Spleen (tissue), 11 donors: ENCODE data around the gene PEX12. TPM values are rescaled to one million over a fixed set of nuclear protein-coding genes. Genes with fewer than 3 reads are reported as not detected.

Experiments
- DNase-seq: peaks from one replicate; pipeline ENCODE4 v3.0.0-alpha.2; 2020
- H3K27ac ChIP-seq, 8 donors: fragments of 200-600 bp; sonication (generic) in 7 of 8; 1 replicate in 4 of 8; 2 replicates in 4 of 8; pipeline versions ENCODE4 v1.5.0 to v1.8.0; 2016 to 2021; ENCODE audit warnings: inconsistent platforms in 4 of 8, mild to moderate bottlenecking in 4 of 8, moderate library complexity in 1 of 8
- H3K27me3 ChIP-seq, 7 donors: fragments of 200-600 bp; sonication (generic) in 6 of 7; replicated peaks in 1 of 7; 1 replicate in 4 of 7; 2 replicates in 3 of 7; pipeline versions ENCODE4 v1.5.0 to v1.8.0; 2016 to 2021; ENCODE audit warnings: inconsistent platforms in 3 of 7, mild to moderate bottlenecking in 1 of 7
- H3K36me3 ChIP-seq, 6 donors: fragments of 200-600 bp; sonication (generic) in 5 of 6; 1 replicate in 4 of 6; 2 replicates in 2 of 6; pipeline versions ENCODE4 v1.5.0 to v1.8.0; 2016 to 2021; ENCODE audit warnings: inconsistent platforms in 2 of 6
- H3K4me1 ChIP-seq, 6 donors: fragments of 200-600 bp; sonication (generic) in 5 of 6; 1 replicate in 3 of 6; 2 replicates in 3 of 6; pipeline versions ENCODE4 v1.5.0 to v1.8.0; 2016 to 2021; ENCODE audit warnings: inconsistent platforms in 3 of 6
- H3K4me3 ChIP-seq, 8 donors: fragments of 200-600 bp; sonication (generic) in 7 of 8; 1 replicate in 4 of 8; 2 replicates in 4 of 8; pipeline versions ENCODE4 v1.5.0 to v1.8.0; 2016 to 2021; ENCODE audit warnings: inconsistent platforms in 4 of 8, mild to moderate bottlenecking in 4 of 8, moderate library complexity in 2 of 8
- H3K9me3 ChIP-seq, 8 donors: fragments of 200-600 bp; sonication (generic) in 7 of 8; 1 replicate in 4 of 8; 2 replicates in 4 of 8; pipeline versions ENCODE4 v1.5.0 to v1.8.0; 2016 to 2021; ENCODE audit warnings: inconsistent platforms in 4 of 8
- POLR2A ChIP-seq, 3 donors: fragments of 450-650 bp; IDR thresholded peaks; one replicate each; pipeline ENCODE4 v1.5.1; 2017; ENCODE audit warnings: antibody characterized with exemption in 3 of 3, mild to moderate bottlenecking in 1 of 3
- POLR2AphosphoS5 ChIP-seq, 3 donors: sonication (generic); formaldehyde crosslinking; IDR thresholded peaks; one replicate each; pipeline ENCODE4 v1.5.1; 2017; ENCODE audit warnings: antibody characterized with exemption in 3 of 3
- WGBS, 5 donors: extraction: QIAGEN DNeasy Blood & Tissue Kit in 3 of 5; methylation state at CpG; one replicate each; pipeline versions ENCODE4 v1.1.5 to v1.1.7; 2013 to 2018; 5-methylcytosine and 5-hydroxymethylcytosine counted together
- intact Hi-C: fragments of 100-400 bp; cut with DNase I; formaldehyde crosslinking; loops from one replicate; pipeline ENCODE4 v1.15.0; 2023; ENCODE audit warnings: low total_unique reads
- polyA plus RNA-seq, 3 donors: library from polyadenylated mRNA; stranded (reverse); fragments of 200-250 nt; gene quantifications; one replicate each; pipeline ENCODE4 v1.2.1, GENCODE V29; 2013
- total RNA-seq, 7 donors: library from RNA; depleted of rRNA in 3 of 7; stranded (reverse); fragments of >200 nt in 3 of 7; fragmentation: NEBNext Ultra II Directional in 4 of 7; extraction: Animal tissue kit (Norgen Biotek cat#: 25700) in 4 of 7; gene quantifications; one replicate each; pipeline versions ENCODE4 v1.1.0 to v1.2.1, GENCODE V29; 2016 to 2021
- TF ChIP-seq, protein P1 (sequence below), 11 experiments: fragments of 200-600 bp in 7 of 11; fragments of 450-650 bp in 4 of 11; sonication (generic) in 4 of 11; IDR thresholded peaks in 8 of 11; conservative IDR thresholded peaks in 3 of 11; 1 replicate in 7 of 11; 2 replicates in 4 of 11; pipeline versions ENCODE4 v1.4.0 to v1.8.0; 2016 to 2021; ENCODE audit warnings: antibody characterized with exemption in 11 of 11, inconsistent platforms in 4 of 11, mild to moderate bottlenecking in 1 of 11
- donor health status: healthy with polysubstance abuse.
- donor health status: DM: no; HTN: no; CAD: no; lungs with moderate emphysema.
- donor health status: DM: no; HTN: no; CAD: no.
- donor health status: Bipolar disorder and iron deficiency.
- donor health status: healthy.
- donor health status: DM: no; HTN: no; CAD: no.
- donor health status: DM: yes; HTN: yes; CAD: no.

The PEX12 gene
- total and polyA plus RNA-seq, 10 donors: 2.7 to 7.8 (median 4.0) TPM

DNA sequence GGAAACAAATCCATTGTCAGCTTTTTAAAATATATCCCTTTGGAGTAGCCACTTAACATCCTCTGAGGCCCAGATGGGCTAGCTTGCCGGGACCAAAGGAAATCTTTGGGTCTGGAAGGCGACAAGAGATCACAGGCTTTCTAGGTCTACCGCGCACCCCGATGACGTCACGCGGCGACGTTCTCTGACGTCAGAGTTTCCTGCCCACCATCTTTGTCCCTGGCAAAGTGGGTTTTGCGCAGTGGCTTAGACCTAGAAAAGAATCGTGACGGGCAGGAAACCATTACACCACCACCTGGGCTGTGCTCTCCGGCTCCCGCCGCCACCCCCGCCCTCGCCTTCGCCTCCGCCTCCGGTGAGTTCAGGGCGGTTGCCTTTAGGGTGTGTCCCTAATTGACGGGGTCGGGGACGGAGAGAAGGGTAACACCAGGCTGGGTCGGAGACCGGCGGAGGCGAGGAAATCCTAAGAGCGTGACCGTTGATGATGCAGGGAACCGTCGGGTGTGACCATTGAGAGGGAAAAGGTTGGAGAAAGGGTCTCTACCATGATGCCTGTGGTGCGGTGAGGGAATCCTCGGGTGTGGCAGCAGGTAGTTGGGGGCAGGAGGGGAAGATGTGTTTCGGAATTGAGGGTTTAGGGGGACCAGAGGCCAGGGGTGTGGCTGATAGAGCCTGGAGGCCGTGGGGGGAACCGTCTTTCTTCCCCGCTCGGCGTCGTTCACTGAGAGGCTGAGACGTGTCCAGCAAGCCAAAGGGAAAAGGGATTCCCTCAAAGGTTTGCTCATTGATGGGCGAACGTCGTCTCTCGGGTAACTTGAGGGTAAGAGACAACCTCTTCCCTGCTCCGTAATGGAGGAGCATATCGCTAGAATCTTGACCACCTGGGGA lies 8.9 kb upstream of the PEX12 start, which contains the start of gene AP2B1:
AP2B1 (plus strand) TSS at position 249 of the 888 bp plus-strand sequence. CDS start 6,709 bp downstream, outside the sequence.
- TF ChIP-seq POLR2A (IDR thresholded peaks at IDR 0.05): peak; percentile 49 to 92 (median 60)
- TF ChIP-seq, protein P1, sequence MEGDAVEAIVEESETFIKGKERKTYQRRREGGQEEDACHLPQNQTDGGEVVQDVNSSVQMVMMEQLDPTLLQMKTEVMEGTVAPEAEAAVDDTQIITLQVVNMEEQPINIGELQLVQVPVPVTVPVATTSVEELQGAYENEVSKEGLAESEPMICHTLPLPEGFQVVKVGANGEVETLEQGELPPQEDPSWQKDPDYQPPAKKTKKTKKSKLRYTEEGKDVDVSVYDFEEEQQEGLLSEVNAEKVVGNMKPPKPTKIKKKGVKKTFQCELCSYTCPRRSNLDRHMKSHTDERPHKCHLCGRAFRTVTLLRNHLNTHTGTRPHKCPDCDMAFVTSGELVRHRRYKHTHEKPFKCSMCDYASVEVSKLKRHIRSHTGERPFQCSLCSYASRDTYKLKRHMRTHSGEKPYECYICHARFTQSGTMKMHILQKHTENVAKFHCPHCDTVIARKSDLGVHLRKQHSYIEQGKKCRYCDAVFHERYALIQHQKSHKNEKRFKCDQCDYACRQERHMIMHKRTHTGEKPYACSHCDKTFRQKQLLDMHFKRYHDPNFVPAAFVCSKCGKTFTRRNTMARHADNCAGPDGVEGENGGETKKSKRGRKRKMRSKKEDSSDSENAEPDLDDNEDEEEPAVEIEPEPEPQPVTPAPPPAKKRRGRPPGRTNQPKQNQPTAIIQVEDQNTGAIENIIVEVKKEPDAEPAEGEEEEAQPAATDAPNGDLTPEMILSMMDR (IDR thresholded peaks at IDR 0.05 in 8 of 11, conservative IDR thresholded peaks at IDR 0.05 in 3 of 11): peak in 3 of 11 experiments; percentile 16 to 35 (median 19)
- TF ChIP-seq POLR2AphosphoS5 (IDR thresholded peaks at IDR 0.05): peak; percentile 94 to 97 (median 95)
- no peaks in the 10 kb centered on the region for H3K27me3 ChIP-seq
- no peaks in the 10 kb centered on the region for H3K9me3 ChIP-seq
- peak; percentile 97 for DNase-seq
- peak within 1 kb of the TSS; percentile 90 to 97 (median 96) for H3K27ac ChIP-seq
- H3K36me3 ChIP-seq: peaks cover 0 to 5% (median 0%) of the 10 kb centered on the region in 6 donors
- intact Hi-C loops: no loop called here
- 0 to 1% (median 1%) methylated on average over 36 to 50 of the region's 50 CpGs for WGBS, 5 donors
- peak within 1 kb of the TSS; percentile 53 to 81 (median 65) for H3K4me3 ChIP-seq
- peaks cover 14 to 56% (median 35%) of the 10 kb centered on the region in 6 donors for H3K4me1 ChIP-seq

DNA sequence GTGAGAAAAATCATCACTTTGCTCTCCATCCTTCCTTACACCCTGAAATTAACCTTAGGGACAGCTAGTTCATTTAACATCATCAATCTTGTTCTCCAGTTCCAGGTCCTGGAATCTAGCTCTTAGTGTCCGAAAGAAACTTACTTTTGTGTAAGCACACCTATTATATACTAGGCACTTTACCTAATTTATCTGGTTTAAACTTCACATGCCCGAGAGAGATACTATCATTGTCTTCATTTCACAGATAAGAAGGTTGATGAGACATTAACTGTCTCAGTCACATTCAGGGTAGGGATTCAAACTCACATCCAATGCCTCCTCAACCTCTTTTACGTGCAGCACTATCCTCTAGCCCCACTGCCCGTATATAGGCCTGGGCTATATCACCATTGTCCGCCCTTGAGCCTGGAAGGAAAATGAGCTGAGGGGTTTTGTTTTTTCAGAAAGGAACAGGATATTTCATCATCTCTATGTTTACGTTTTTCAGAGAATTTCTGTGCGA lies 8.2 kb upstream of the PEX12 start:
- TF ChIP-seq POLR2A (IDR thresholded peaks at IDR 0.05) (no peak), POLR2AphosphoS5 (IDR thresholded peaks at IDR 0.05) (no peak)
- Histone ChIP-seq H3K36me3 (peaks cover 0 to 3% (median 0%) of the 10 kb centered on the region in 6 donors), H3K27me3 (no peaks in the 10 kb centered on the region), H3K9me3 (no peaks in the 10 kb centered on the region), H3K4me1 (peaks cover 14 to 49% (median 33%) of the 10 kb centered on the region in 6 donors), H3K4me3 (peak overlapping the region; percentile 53 to 81 (median 65)), H3K27ac (peak overlapping the region; percentile 90 to 97 (median 96))
- WGBS, 5 donors: 23 to 30% (median 27%) methylated on average over 7 of the region's 7 CpGs
- DNase-seq: no peak
- intact Hi-C loops: no loop called here

DNA sequence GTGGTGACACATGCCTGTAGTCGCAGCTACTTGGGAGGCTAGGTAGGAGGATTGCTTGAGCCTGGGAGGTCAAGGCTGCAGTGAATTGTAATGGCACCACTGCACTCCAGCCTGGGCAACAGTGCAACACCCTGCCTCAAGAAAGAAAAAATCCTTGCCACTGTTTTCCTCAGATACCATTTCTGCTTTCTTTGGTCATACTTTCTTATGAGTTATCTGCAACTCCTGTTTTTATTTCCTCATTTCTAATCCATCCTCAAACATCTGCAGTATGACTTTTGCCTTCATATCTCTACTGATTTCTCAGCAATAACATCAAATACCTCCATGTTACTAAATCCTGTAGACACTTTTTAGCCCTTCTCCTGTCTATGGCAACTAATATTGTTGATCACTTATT lies 5.7 kb upstream of the PEX12 start:
- 71 to 100% (median 82%) methylated on average over 1 of the region's 1 CpG for WGBS, 5 donors
- Histone ChIP-seq H3K9me3 (no peaks in the 10 kb centered on the region), H3K36me3 (no peaks in the 10 kb centered on the region)

DNA sequence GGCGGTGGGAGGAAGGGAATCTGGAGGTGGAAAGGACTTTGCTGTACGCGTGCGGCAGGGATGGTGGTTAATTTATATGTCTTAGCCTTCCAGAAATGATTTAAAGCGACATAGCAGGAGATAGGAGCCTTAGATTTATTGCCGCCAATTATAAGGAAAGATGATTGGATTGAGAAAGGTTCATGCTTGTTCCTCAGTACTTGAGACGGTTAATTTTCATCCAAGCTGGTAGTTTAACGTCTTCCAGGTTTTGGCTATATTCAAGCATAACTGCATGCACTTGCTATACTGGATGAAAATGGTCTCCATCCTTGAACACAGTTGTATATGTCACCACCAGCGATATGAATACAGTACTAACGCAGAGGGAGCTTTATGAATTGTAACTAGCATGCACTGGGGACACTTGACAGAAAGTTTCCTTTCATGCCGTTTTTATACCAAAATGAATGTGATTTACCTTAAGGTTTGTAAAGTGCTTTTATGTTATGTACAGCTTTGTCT lies 610 bp upstream of the PEX12 start:
- Histone ChIP-seq H3K27me3 (no peaks in the 10 kb centered on the region), H3K9me3 (no peaks in the 10 kb centered on the region), H3K27ac (peak overlapping the region; percentile 88 to 95 (median 92)), H3K36me3 (peaks cover 0 to 23% (median 12%) of the 10 kb centered on the region in 6 donors), H3K4me1 (peaks cover 14 to 31% (median 22%) of the 10 kb centered on the region in 6 donors), H3K4me3 (peak overlapping the region; percentile 53 to 75 (median 58))
- no peak for DNase-seq
- intact Hi-C loops: no loop called here
- WGBS, 5 donors: 2 to 6% (median 3%) methylated on average over 11 of the region's 11 CpGs
- TF ChIP-seq POLR2AphosphoS5 (IDR thresholded peaks at IDR 0.05): no peak
- TF ChIP-seq, protein P1 (IDR thresholded peaks at IDR 0.05 in 8 of 11, conservative IDR thresholded peaks at IDR 0.05 in 3 of 11): no peak
- no peak for TF ChIP-seq POLR2A (IDR thresholded peaks at IDR 0.05)

More for the DNA sequence above, 5.7 kb upstream of the PEX12 start:
- intact Hi-C loops: no loop called here
- DNase-seq: no peak
- Histone ChIP-seq H3K4me1 (peaks cover 14 to 31% (median 23%) of the 10 kb centered on the region in 6 donors), H3K27ac (no peak overlapping the region), H3K4me3 (no peak overlapping the region), H3K27me3 (no peaks in the 10 kb centered on the region)
- no peak for TF ChIP-seq POLR2AphosphoS5 (IDR thresholded peaks at IDR 0.05)
- no peak for TF ChIP-seq POLR2A (IDR thresholded peaks at IDR 0.05)
- TF ChIP-seq, protein P1 (IDR thresholded peaks at IDR 0.05 in 8 of 11, conservative IDR thresholded peaks at IDR 0.05 in 3 of 11): no peak
